Neural progenitor cell (in vitro differentiated cells): ENCODE data around the gene UBR3.

Source experiments
- EZH2 ChIP-seq: fragments of 200-600 bp; sonication (generic); IDR thresholded peaks from 2 replicates; pipeline ENCODE4 v1.6.1; 2017; ENCODE audit warnings: antibody characterized with exemption, mild to moderate bottlenecking, moderate library complexity
- TF ChIP-seq, protein P1 (sequence below): fragments of 200-600 bp; sonication (generic); IDR thresholded peaks from 2 replicates; pipeline ENCODE4 v1.5.1; 2017; ENCODE audit warnings: antibody characterized with exemption, mild to moderate bottlenecking

DNA sequence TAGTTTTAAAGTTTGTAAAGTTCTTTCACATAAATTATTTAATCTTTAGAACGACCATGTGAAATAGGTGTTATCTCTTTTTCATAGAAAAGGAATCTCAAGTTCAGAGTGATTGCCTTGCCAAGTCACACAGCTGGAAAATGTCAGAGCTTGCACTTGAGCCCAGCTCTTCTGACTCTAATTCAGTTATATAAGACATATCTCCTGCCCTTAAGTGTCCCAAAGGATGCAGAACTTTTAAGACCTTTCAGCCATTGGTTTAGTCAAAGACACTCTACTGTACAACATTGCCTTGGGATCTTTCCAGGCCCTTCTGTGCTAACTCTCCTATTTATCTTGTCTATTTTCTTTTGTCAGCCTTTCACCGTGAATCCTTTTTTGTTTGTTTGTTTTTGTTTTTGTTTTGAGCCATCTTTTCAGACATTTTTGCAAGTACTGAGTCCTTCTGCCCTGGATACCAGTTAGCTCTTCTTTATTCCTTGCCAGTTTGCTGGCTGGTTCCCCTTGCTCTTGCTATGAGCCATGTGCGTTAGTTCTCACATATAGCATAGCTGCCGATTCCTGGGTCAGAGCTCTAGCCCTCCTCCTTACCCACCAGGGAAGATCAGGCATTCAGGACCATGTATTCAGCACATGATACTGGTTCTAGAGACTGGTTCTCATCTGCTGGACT is 190.7 kb downstream of the UBR3 start:
- TF ChIP-seq, protein P1, sequence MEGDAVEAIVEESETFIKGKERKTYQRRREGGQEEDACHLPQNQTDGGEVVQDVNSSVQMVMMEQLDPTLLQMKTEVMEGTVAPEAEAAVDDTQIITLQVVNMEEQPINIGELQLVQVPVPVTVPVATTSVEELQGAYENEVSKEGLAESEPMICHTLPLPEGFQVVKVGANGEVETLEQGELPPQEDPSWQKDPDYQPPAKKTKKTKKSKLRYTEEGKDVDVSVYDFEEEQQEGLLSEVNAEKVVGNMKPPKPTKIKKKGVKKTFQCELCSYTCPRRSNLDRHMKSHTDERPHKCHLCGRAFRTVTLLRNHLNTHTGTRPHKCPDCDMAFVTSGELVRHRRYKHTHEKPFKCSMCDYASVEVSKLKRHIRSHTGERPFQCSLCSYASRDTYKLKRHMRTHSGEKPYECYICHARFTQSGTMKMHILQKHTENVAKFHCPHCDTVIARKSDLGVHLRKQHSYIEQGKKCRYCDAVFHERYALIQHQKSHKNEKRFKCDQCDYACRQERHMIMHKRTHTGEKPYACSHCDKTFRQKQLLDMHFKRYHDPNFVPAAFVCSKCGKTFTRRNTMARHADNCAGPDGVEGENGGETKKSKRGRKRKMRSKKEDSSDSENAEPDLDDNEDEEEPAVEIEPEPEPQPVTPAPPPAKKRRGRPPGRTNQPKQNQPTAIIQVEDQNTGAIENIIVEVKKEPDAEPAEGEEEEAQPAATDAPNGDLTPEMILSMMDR, result no peak
- TF ChIP-seq EZH2, result no peak
